GM12878 (cell line): ENCODE measurements around the gene MAP4K1. TPM values are rescaled to one million over a fixed set of nuclear protein-coding genes. Genes with fewer than 3 reads are reported as not detected.
A peak's percentile ranks its signal among the peaks of the same experiment; 100 is the strongest.

ENCODE experiments used
- ATAC-seq: fragments of 200-7000 bp; cut with Tn5 transposase; 3 replicates; pipeline ENCODE4 v1.9.1; 2020; ENCODE audit warnings: mild to moderate bottlenecking, moderate library complexity
- BruUV-seq: library from RNA; stranded (reverse); fragments of 400-500 nt; replicated peaks from 2 replicates; lab custom pipeline; 2021; lab: Mats Ljungman, UMichigan
- CTCF ChIA-PET: fragments of 300-600 bp; sonication (Branson Sonifier 250); formaldehyde crosslinking; extraction: SDS; loops from one replicate; lab custom pipeline; 2021; ENCODE audit warnings: inconsistent platforms; lab: Yijun Ruan, JAX
- POLR2A ChIA-PET: fragments of 350-600 bp; formaldehyde crosslinking; extraction: SDS; loops from one replicate; lab custom pipeline; 2021; ENCODE audit warnings: inconsistent platforms; lab: Charles Lee
- RAD21 ChIA-PET: fragments of 300-600 bp; sonication (Branson Sonifier 250); formaldehyde crosslinking; loops from one replicate; lab custom pipeline; 2023; ENCODE audit warnings: antibody characterized with exemption; ENCODE audit not compliant: unreplicated experiment; lab: Charles Lee
- SMC1A ChIA-PET: fragments of 300-600 bp; sonication (Branson Sonifier 250); formaldehyde crosslinking; loops from one replicate; lab custom pipeline; 2023; ENCODE audit not compliant: unreplicated experiment, uncharacterized antibody; lab: Charles Lee
- DNase-seq: peaks from one replicate; pipeline ENCODE4 v3.0.0-alpha.2; 2011; ENCODE audit warnings: low read depth, low spot score
- FAIRE-seq: peaks from 3 replicates; lab custom pipeline; 2011; peaks lifted over from hg19 to GRCh38; lab: Jason Lieb, UNC
- H2AFZ ChIP-seq: 2 replicates; pipeline ENCODE4 v1.6.0; 2011; ENCODE audit warnings: low read depth, low read length, control low read depth; ENCODE audit not compliant: control insufficient read depth
- H3K27ac ChIP-seq: 2 replicates; pipeline ENCODE4 v1.5.1; 2011; ENCODE audit warnings: control low read depth; ENCODE audit not compliant: control insufficient read depth, insufficient read depth
- H3K27me3 ChIP-seq, 2 experiments: replicated peaks in 1 of 2; 2 replicates each; pipeline versions ENCODE4 v1.6.0 to v1.6.1; 2011; ENCODE audit warnings: low read length in 1 of 2; ENCODE audit not compliant: control insufficient read depth in 2 of 2, insufficient read depth in 2 of 2
- H3K36me3 ChIP-seq, 2 experiments: 2 replicates each; pipeline ENCODE4 v1.5.1; 2011; ENCODE audit warnings: low read length in 1 of 2; ENCODE audit not compliant: control insufficient read depth in 2 of 2, insufficient read depth in 2 of 2
- H3K4me1 ChIP-seq: 2 replicates; pipeline ENCODE4 v1.6.1; 2011; ENCODE audit warnings: mild to moderate bottlenecking, low read length, moderate library complexity, mixed read lengths; ENCODE audit not compliant: control insufficient read depth, insufficient read depth
- H3K4me2 ChIP-seq: 2 replicates; pipeline ENCODE4 v1.6.0; 2011; ENCODE audit warnings: control low read depth; ENCODE audit not compliant: control insufficient read depth, insufficient read depth
- H3K4me3 ChIP-seq: fragments of 200-600 bp; sonication (generic); 2 replicates; pipeline ENCODE4 v1.5.1; 2016
- H3K79me2 ChIP-seq: 2 replicates; pipeline ENCODE4 v1.6.0; 2011; ENCODE audit warnings: low read length; ENCODE audit not compliant: control insufficient read depth, insufficient read depth
- H3K9ac ChIP-seq: 2 replicates; pipeline ENCODE4 v1.8.0; 2011; ENCODE audit warnings: low read length, control low read depth, mixed read lengths; ENCODE audit not compliant: control insufficient read depth, insufficient read depth
- H3K9me3 ChIP-seq: replicated peaks from 3 replicates; pipeline ENCODE4 v1.5.1; 2011; ENCODE audit warnings: mild to moderate bottlenecking, low read length; ENCODE audit not compliant: control insufficient read depth, insufficient read depth
- H4K20me1 ChIP-seq: 2 replicates; pipeline ENCODE4 v1.6.0; 2011; ENCODE audit not compliant: control insufficient read depth, insufficient read depth
- BRCA1 ChIP-seq: IDR thresholded peaks from 2 replicates; pipeline ENCODE4 v1.6.1; 2011; ENCODE audit warnings: low read depth, low read length, improper control_type of control experiment
- CBX3 ChIP-seq: fragments of 200-600 bp; sonication (generic); IDR thresholded peaks from 2 replicates; pipeline ENCODE4 v1.6.1; 2016; ENCODE audit warnings: low read depth, borderline replicate concordance
- CEBPZ ChIP-seq: fragments of 150-350 bp; IDR thresholded peaks from 2 replicates; pipeline ENCODE4 v1.6.1; 2016; ENCODE audit warnings: low read depth, low read length
- CHD2 ChIP-seq: IDR thresholded peaks from 2 replicates; pipeline ENCODE4 v1.6.1; 2011; ENCODE audit warnings: low read depth, low read length, improper control_type of control experiment, borderline replicate concordance
- CREB1 ChIP-seq: IDR thresholded peaks from 2 replicates; pipeline ENCODE4 v1.6.1; 2012; ENCODE audit warnings: low read depth, mild to moderate bottlenecking, inconsistent platforms
- EGR1 ChIP-seq, 2 experiments: IDR thresholded peaks; 1 replicate in 1 of 2; 2 replicates in 1 of 2; pipeline ENCODE4 v1.6.1; 2011 to 2012; ENCODE audit warnings: low read depth in 2 of 2, low read length in 2 of 2, borderline replicate concordance in 1 of 2, mild to moderate bottlenecking in 1 of 2, moderate library complexity in 1 of 2
- IRF4 ChIP-seq: IDR thresholded peaks from 2 replicates; pipeline ENCODE4 v1.6.1; 2011; ENCODE audit warnings: low read depth, low read length
- JUNB ChIP-seq: IDR thresholded peaks from 2 replicates; pipeline ENCODE4 v1.6.1; 2016; ENCODE audit warnings: antibody characterized with exemption, mild to moderate bottlenecking
- PAX8 ChIP-seq: fragments of 450-650 bp; IDR thresholded peaks from 2 replicates; pipeline ENCODE4 v1.6.1; 2017; ENCODE audit warnings: mild to moderate bottlenecking, moderate library complexity
- SIN3A ChIP-seq: IDR thresholded peaks from 2 replicates; pipeline ENCODE4 v1.6.1; 2012; ENCODE audit warnings: low read depth, low read length, improper control_type of control experiment
- SMARCA5 ChIP-seq: fragments of 450-650 bp; IDR thresholded peaks from 2 replicates; pipeline ENCODE4 v1.6.1; 2017; ENCODE audit warnings: mild to moderate bottlenecking
- ZNF24 ChIP-seq: fragments of 450-650 bp; IDR thresholded peaks from 2 replicates; pipeline ENCODE4 v1.6.1; 2017; ENCODE audit warnings: antibody characterized with exemption, mild to moderate bottlenecking
- ZSCAN29 ChIP-seq: fragments of 450-650 bp; IDR thresholded peaks from 2 replicates; pipeline ENCODE4 v1.6.1; 2017; ENCODE audit warnings: mild to moderate bottlenecking, moderate library complexity
- WGBS: methylation state at CpG from one replicate; pipeline ENCODE4 v1.1.6; 2016; ENCODE audit warnings: low lambda C conversion rate; ENCODE audit not compliant: insufficient replicate concordance, insufficient coverage; ENCODE audit errors: missing lambda C conversion rate; 5-methylcytosine and 5-hydroxymethylcytosine counted together
- in situ Hi-C: fragments of 300-500 bp; cut with MboI; formaldehyde crosslinking; loops from 9 replicates; pipeline ENCODE4 v1.14.3; 2018; ENCODE audit warnings: mixed read lengths
- intact Hi-C: fragments of 100-400 bp; cut with micrococcal nuclease; formaldehyde crosslinking; loops from one replicate; pipeline ENCODE4 v1.14.2; 2022; ENCODE audit not compliant: unreplicated experiment
- polyA plus RNA-seq, 11 experiments: library from polyadenylated mRNA; depleted of rRNA in 4 of 11; unstranded in 6 of 11; stranded (reverse) in 5 of 11; fragments of >200 nt; fragmentation: Nextera tagmentation in 4 of 11; fragmentation: Illumina TruSeq in 1 of 11; extraction: Ambion mirVana in 4 of 11; extraction: Trizol in 1 of 11; gene quantifications; 1 replicate in 1 of 11; 2 replicates in 10 of 11; pipeline versions ENCODE4 v1.2.1 to v1.2.3, GENCODE V29; 2011 to 2016; ENCODE audit warnings: inconsistent platforms in 2 of 11, missing spikeins in 2 of 11, low read depth in 1 of 11
- total RNA-seq, 4 experiments: library from RNA; depleted of rRNA in 3 of 4; stranded (reverse); fragments of >200 nt in 3 of 4; fragmentation: Illumina TruSeq in 1 of 4; extraction: Trizol in 1 of 4; gene quantifications; 2 replicates each; pipeline versions ENCODE4 v1.2.1 to v1.2.3, GENCODE V29; 2013 to 2021

The MAP4K1 gene
- total and polyA plus RNA-seq, 10 of the 15 experiments (the other 5 are each of a cell fraction or from before 2014, with no cell fraction given): 39.2 to 306 (median 140) TPM

- no peak overlapping the region for H2AFZ ChIP-seq
- ChIA-PET POLR2A (no interaction called here), CTCF (interaction anchor here (0.6 to 1.7 kb wide), 4 partner anchors 28 to 72 kb away, joined by 3 to 5 read pairs (median 4); no protein-coding TSS in a partner anchor)
- H3K9ac ChIP-seq: no peak overlapping the region
- H3K27me3 ChIP-seq: no peaks in the 10 kb centered on the region
- no peaks in the 10 kb centered on the region for H3K9me3 ChIP-seq
- DNase-seq (no peak), FAIRE-seq (no peak), ATAC-seq (no peak)
- H3K36me3 ChIP-seq: peaks cover 4% of the 10 kb centered on the region in 2 experiments; a peak in 3 of 4 replicates
- TF ChIP-seq ZNF24 (peak; percentile 62), CREB1 (no peak)
- TF ChIP-seq, all 136 proteins: peak for 1
- intact Hi-C loops (no loop called here), in situ Hi-C loops (no loop called here)
- Histone ChIP-seq H3K4me3 (no peak overlapping the region), H4K20me1 (no peaks in the 10 kb centered on the region), H3K27ac (no peak overlapping the region), H3K79me2 (no peaks in the 10 kb centered on the region), H3K4me1 (peaks cover 18% of the 10 kb centered on the region), H3K4me2 (no peak overlapping the region)
- WGBS: 96% methylated on average over 2 of the region's 2 CpGs
- BruUV-seq: no TSS peak
- SMC1A ChIA-PET: no interaction called here
- RAD21 ChIA-PET: interaction anchor here (2.2 kb wide), 1 partner anchor 47 kb away, joined by 8 read pairs; no protein-coding TSS in a partner anchor
Measured at GRCh38 chr19:38587562-38587961, 30.2 kb downstream of the MAP4K1 start.

GRCh38 chr19:38583985-38584305, 33.8 kb downstream of the MAP4K1 start:
- ATAC-seq (no peak), DNase-seq (no peak), FAIRE-seq (peak; percentile 49)
- in situ Hi-C loops: no loop called here
- Histone ChIP-seq H3K9ac (no peak overlapping the region; the same call in 1 of the 2 replicates), H3K27me3 (no peaks in the 10 kb centered on the region), H3K36me3 (peaks cover 2 to 4% of the 10 kb centered on the region in 2 experiments; a peak in 3 of 4 replicates), H3K4me1 (peaks cover 18% of the 10 kb centered on the region), H3K9me3 (no peaks in the 10 kb centered on the region), H2AFZ (no peak overlapping the region), H3K4me2 (peak overlapping the region; percentile 82), H3K4me3 (no peak overlapping the region), H4K20me1 (no peaks in the 10 kb centered on the region), H3K79me2 (no peaks in the 10 kb centered on the region), H3K27ac (peak overlapping the region; percentile 52)
- ChIA-PET CTCF (interaction anchor here (0.7 to 1.6 kb wide), 5 partner anchors 27 to 51 kb away, joined by 3 to 7 read pairs (median 4); partner anchors contain the start of genes EIF3K and MAP4K1), SMC1A (interaction anchor here (0.8 to 2.0 kb wide), 5 partner anchors 12 to 319 kb away, joined by 3 to 6 read pairs (median 4); partner anchors contain the start of gene EIF3K), POLR2A (interaction anchor here (0.6 to 2.3 kb wide), 3 partner anchors 15 to 34 kb away, joined by 3 to 5 read pairs (median 3); partner anchors contain the start of gene MAP4K1), RAD21 (interaction anchor here (1.0 to 3.9 kb wide), 5 partner anchors 27 to 181 kb away, joined by 4 to 22 read pairs (median 6); partner anchors contain the start of genes EIF3K, FAM98C and MAP4K1)
- BruUV-seq: no TSS peak
- intact Hi-C loops: loop anchor here (1.0 kb wide), 2 partner anchors 25 to 40 kb away; no protein-coding TSS in a partner anchor
- 34% methylated on average over 4 of the region's 4 CpGs for WGBS
- TF ChIP-seq SMARCA5 (peak; percentile 54; the same call in 1 of the 2 replicates), JUNB (no peak), ZSCAN29 (no peak), SIN3A (no peak), EGR1 (IDR thresholded peaks at IDR 0.05; ENCODE audit: borderline replicate concordance in 1 of 2, low read depth in 2 of 2, low read length in 2 of 2) (no peak), CEBPZ (no peak), CBX3 (no peak), CHD2 (0 out of 2 replicates have a peak, but pooled peaks have one; percentile 4), BRCA1 (no peak), IRF4 (no peak), PAX8 (no peak)
